Trophoblast cell (in vitro differentiated cells and primary cell): ENCODE measurements around the gene RPLP2.

Source experiments
- DNase-seq, 2 donors: peaks; one replicate each; pipeline ENCODE4 v3.0.0-alpha.2; 2016
- H2AFZ ChIP-seq: 2 replicates; pipeline ENCODE4 v1.6.1; 2013; ENCODE audit warnings: low read length, moderate library complexity, mild to moderate bottlenecking; ENCODE audit not compliant: insufficient read depth, poor library complexity
- H2AK5ac ChIP-seq: 2 replicates; pipeline ENCODE4 v1.6.1; 2013; ENCODE audit warnings: mild to moderate bottlenecking, low read length
- H2BK120ac ChIP-seq: 2 replicates; pipeline ENCODE4 v1.6.1; 2013; ENCODE audit warnings: low read length, mild to moderate bottlenecking, moderate library complexity; ENCODE audit not compliant: insufficient read depth, poor library complexity
- H2BK12ac ChIP-seq: 2 replicates; pipeline ENCODE4 v1.6.1; 2013; ENCODE audit warnings: mild to moderate bottlenecking, low read length, moderate library complexity
- H2BK5ac ChIP-seq: 2 replicates; pipeline ENCODE4 v1.6.1; 2013; ENCODE audit warnings: low read length, low read depth, moderate library complexity, mild to moderate bottlenecking; ENCODE audit not compliant: poor library complexity
- H3K14ac ChIP-seq: 2 replicates; pipeline ENCODE4 v1.6.1; 2013; ENCODE audit warnings: mild to moderate bottlenecking, low read length
- H3K18ac ChIP-seq: 2 replicates; pipeline ENCODE4 v1.6.1; 2013; ENCODE audit warnings: mild to moderate bottlenecking, low read length
- H3K23ac ChIP-seq: 2 replicates; pipeline ENCODE4 v1.6.1; 2013; ENCODE audit warnings: low read length
- H3K27ac ChIP-seq: 2 replicates; pipeline ENCODE4 v1.5.1; 2013; ENCODE audit warnings: low read depth, mild to moderate bottlenecking, inconsistent platforms, low read length, moderate library complexity
- H3K27me3 ChIP-seq: 2 replicates; pipeline ENCODE4 v1.6.1; 2013; ENCODE audit warnings: inconsistent platforms, mild to moderate bottlenecking, low read length, moderate library complexity; ENCODE audit not compliant: insufficient read depth
- H3K36me3 ChIP-seq, 2 experiments: 1 replicate in 1 of 2; 2 replicates in 1 of 2; pipeline ENCODE4 v1.6.1; 2013; ENCODE audit warnings: low read length in 2 of 2, mild to moderate bottlenecking in 2 of 2, moderate library complexity in 1 of 2; ENCODE audit not compliant: insufficient read depth in 2 of 2, control insufficient read depth in 1 of 2
- H3K4ac ChIP-seq: 2 replicates; pipeline ENCODE4 v1.6.1; 2013; ENCODE audit warnings: low read depth, mild to moderate bottlenecking, low read length, moderate library complexity
- H3K4me1 ChIP-seq, 2 experiments: 1 replicate in 1 of 2; 2 replicates in 1 of 2; pipeline ENCODE4 v1.6.1; 2013; ENCODE audit warnings: low read length in 2 of 2, mild to moderate bottlenecking in 2 of 2, moderate library complexity in 1 of 2; ENCODE audit not compliant: insufficient read depth in 2 of 2, control insufficient read depth in 1 of 2
- H3K4me2 ChIP-seq: 2 replicates; pipeline ENCODE4 v1.6.1; 2013; ENCODE audit warnings: inconsistent platforms, mild to moderate bottlenecking, low read length, moderate library complexity
- H3K4me3 ChIP-seq: 2 replicates; pipeline ENCODE4 v1.5.1; 2013; ENCODE audit warnings: mild to moderate bottlenecking, low read depth, low read length, inconsistent platforms
- H3K79me1 ChIP-seq: one replicate; pipeline ENCODE4 v1.6.1; 2013; ENCODE audit warnings: low read length
- H3K79me2 ChIP-seq: 2 replicates; pipeline ENCODE4 v1.6.1; 2013; ENCODE audit warnings: low read length, mild to moderate bottlenecking; ENCODE audit not compliant: control insufficient read depth, insufficient read depth, poor library complexity
- H3K9ac ChIP-seq: 2 replicates; pipeline ENCODE4 v1.6.1; 2013; ENCODE audit warnings: mild to moderate bottlenecking, low read length
- H3K9me3 ChIP-seq: 2 replicates; pipeline ENCODE4 v1.6.1; 2013; ENCODE audit warnings: low read depth, mild to moderate bottlenecking, control low read depth, inconsistent platforms, low read length; ENCODE audit not compliant: insufficient read depth
- H4K12ac ChIP-seq: 2 replicates; pipeline ENCODE4 v1.6.1; 2013; ENCODE audit warnings: low read depth, mild to moderate bottlenecking, low read length, moderate library complexity
- H4K8ac ChIP-seq: 2 replicates; pipeline ENCODE4 v1.6.1; 2013; ENCODE audit warnings: low read depth, mild to moderate bottlenecking, low read length, moderate library complexity
- H4K91ac ChIP-seq: one replicate; pipeline ENCODE4 v1.6.1; 2013; ENCODE audit warnings: low read depth, mild to moderate bottlenecking, low read length, moderate library complexity
- whole genome bisulfite sequencing: extraction: QIAGEN DNeasy Blood & Tissue Kit; methylation state at CpG from one replicate; pipeline ENCODE4 v1.1.7; 2013; ENCODE audit warnings: missing lambda C conversion rate; ENCODE audit not compliant: insufficient read length, insufficient coverage; ENCODE audit errors: extremely low coverage; 5-methylcytosine and 5-hydroxymethylcytosine counted together

Gene RPLP2

GRCh38 chr11:802018-802617 lies 7.6 kb upstream of the RPLP2 start:
- no peak overlapping the region for H2BK5ac ChIP-seq
- H4K12ac ChIP-seq: no peak overlapping the region
- no peak overlapping the region for H3K18ac ChIP-seq
- H3K36me3 ChIP-seq: peaks cover 42 to 45% of the 10 kb centered on the region in 2 experiments
- no peak for DNase-seq
- peaks cover 15 to 18% of the 10 kb centered on the region in 2 experiments for H3K4me1 ChIP-seq
- WGBS: no CpG with 5 or more reads among the region's 21 CpGs
- H3K79me1 ChIP-seq: peaks cover 21% of the 10 kb centered on the region
- H4K8ac ChIP-seq: no peak overlapping the region
- H3K4me3 ChIP-seq: peak overlapping the region; percentile 35
- no peak overlapping the region for H3K14ac ChIP-seq
- H4K91ac ChIP-seq: no peak overlapping the region
- no peak overlapping the region for H3K23ac ChIP-seq
- no peak overlapping the region for H2AFZ ChIP-seq
- no peak overlapping the region for H3K4me2 ChIP-seq
- no peak overlapping the region for H2AK5ac ChIP-seq
- peaks cover 5% of the 10 kb centered on the region for H3K9me3 ChIP-seq
- H3K9ac ChIP-seq: no peak overlapping the region
- no peak overlapping the region for H2BK120ac ChIP-seq
- H2BK12ac ChIP-seq: no peak overlapping the region
- H3K27ac ChIP-seq: no peak overlapping the region
- H3K4ac ChIP-seq: no peak overlapping the region
- H3K27me3 ChIP-seq: no peaks in the 10 kb centered on the region
- peaks cover 12% of the 10 kb centered on the region for H3K79me2 ChIP-seq

GRCh38 chr11:802693-803466 lies 6.9 kb upstream of the RPLP2 start:
- no peak overlapping the region for H2BK5ac ChIP-seq
- H3K27ac ChIP-seq: no peak overlapping the region
- no peak overlapping the region for H4K12ac ChIP-seq
- H3K36me3 ChIP-seq: peaks cover 42 to 45% of the 10 kb centered on the region in 2 experiments
- no peak for DNase-seq
- no peak overlapping the region for H3K4me2 ChIP-seq
- no peak overlapping the region for H2AFZ ChIP-seq
- no peak overlapping the region for H3K9ac ChIP-seq
- no peak overlapping the region for H2BK120ac ChIP-seq
- no peak overlapping the region for H2BK12ac ChIP-seq
- H3K14ac ChIP-seq: no peak overlapping the region
- H3K18ac ChIP-seq: no peak overlapping the region
- H3K79me1 ChIP-seq: peaks cover 16% of the 10 kb centered on the region
- no peaks in the 10 kb centered on the region for H3K27me3 ChIP-seq
- H4K8ac ChIP-seq: no peak overlapping the region
- H3K79me2 ChIP-seq: peaks cover 8% of the 10 kb centered on the region
- no CpG with 5 or more reads among the region's 28 CpGs for WGBS
- H3K4ac ChIP-seq: no peak overlapping the region
- no peak overlapping the region for H4K91ac ChIP-seq
- H3K9me3 ChIP-seq: peaks cover 5% of the 10 kb centered on the region
- H3K4me3 ChIP-seq: no peak overlapping the region
- peaks cover 15 to 17% of the 10 kb centered on the region in 2 experiments for H3K4me1 ChIP-seq
- H3K23ac ChIP-seq: no peak overlapping the region
- H2AK5ac ChIP-seq: no peak overlapping the region

- H2BK5ac ChIP-seq: no peak overlapping the region
- H2BK120ac ChIP-seq: no peak overlapping the region
- H2AFZ ChIP-seq: no peak overlapping the region
- no peak overlapping the region for H3K27ac ChIP-seq
- H3K9ac ChIP-seq: no peak overlapping the region
- H3K14ac ChIP-seq: no peak overlapping the region
- no peak for DNase-seq
- H3K23ac ChIP-seq: no peak overlapping the region
- H3K9me3 ChIP-seq: peaks cover 5% of the 10 kb centered on the region
- H2BK12ac ChIP-seq: no peak overlapping the region
- peaks cover 15% of the 10 kb centered on the region for H3K79me1 ChIP-seq
- H4K8ac ChIP-seq: no peak overlapping the region
- no peak overlapping the region for H4K12ac ChIP-seq
- no CpG with 5 or more reads among the region's 8 CpGs for WGBS
- peak overlapping the region; percentile 87 for H4K91ac ChIP-seq
- H3K4ac ChIP-seq: no peak overlapping the region
- H3K4me3 ChIP-seq: no peak overlapping the region
- no peaks in the 10 kb centered on the region for H3K27me3 ChIP-seq
- H3K36me3 ChIP-seq: peaks cover 42 to 45% of the 10 kb centered on the region in 2 experiments
- peaks cover 16 to 17% of the 10 kb centered on the region in 2 experiments for H3K4me1 ChIP-seq
- H3K79me2 ChIP-seq: peaks cover 6% of the 10 kb centered on the region
- no peak overlapping the region for H2AK5ac ChIP-seq
- H3K18ac ChIP-seq: no peak overlapping the region
- no peak overlapping the region for H3K4me2 ChIP-seq
Observed at GRCh38 chr11:803467-803742, 6.4 kb upstream of the RPLP2 start.

GRCh38 chr11:803770-804598 lies 5.8 kb upstream of the RPLP2 start:
- peak overlapping the region; percentile 8 for H3K27ac ChIP-seq
- no peak overlapping the region for H2BK5ac ChIP-seq
- H2BK12ac ChIP-seq: peak overlapping the region; percentile 7
- H3K79me1 ChIP-seq: peaks cover 18% of the 10 kb centered on the region
- H3K18ac ChIP-seq: peak overlapping the region; percentile 78
- peak overlapping the region; percentile 72 for H3K14ac ChIP-seq
- peaks cover 9% of the 10 kb centered on the region for H3K79me2 ChIP-seq
- no peak for DNase-seq
- H2BK120ac ChIP-seq: peak overlapping the region; percentile 26
- peak overlapping the region; percentile 7 for H3K4ac ChIP-seq
- peak overlapping the region; percentile 76 for H3K4me2 ChIP-seq
- H3K27me3 ChIP-seq: no peaks in the 10 kb centered on the region
- H3K36me3 ChIP-seq: peaks cover 41 to 44% of the 10 kb centered on the region in 2 experiments
- peak overlapping the region; percentile 80 for H4K8ac ChIP-seq
- peaks cover 5% of the 10 kb centered on the region for H3K9me3 ChIP-seq
- no peak overlapping the region for H3K9ac ChIP-seq
- H3K4me1 ChIP-seq: peaks cover 17% of the 10 kb centered on the region in 2 experiments
- no peak overlapping the region for H3K23ac ChIP-seq
- WGBS: no CpG with 5 or more reads among the region's 26 CpGs
- H3K4me3 ChIP-seq: no peak overlapping the region
- H2AK5ac ChIP-seq: peak overlapping the region; percentile 82
- peak overlapping the region; percentile 87 for H4K91ac ChIP-seq
- H4K12ac ChIP-seq: peak overlapping the region; percentile 57
- peak overlapping the region; percentile 17 for H2AFZ ChIP-seq
